ENCODE results near the gene HPCAL1.

DNA sequence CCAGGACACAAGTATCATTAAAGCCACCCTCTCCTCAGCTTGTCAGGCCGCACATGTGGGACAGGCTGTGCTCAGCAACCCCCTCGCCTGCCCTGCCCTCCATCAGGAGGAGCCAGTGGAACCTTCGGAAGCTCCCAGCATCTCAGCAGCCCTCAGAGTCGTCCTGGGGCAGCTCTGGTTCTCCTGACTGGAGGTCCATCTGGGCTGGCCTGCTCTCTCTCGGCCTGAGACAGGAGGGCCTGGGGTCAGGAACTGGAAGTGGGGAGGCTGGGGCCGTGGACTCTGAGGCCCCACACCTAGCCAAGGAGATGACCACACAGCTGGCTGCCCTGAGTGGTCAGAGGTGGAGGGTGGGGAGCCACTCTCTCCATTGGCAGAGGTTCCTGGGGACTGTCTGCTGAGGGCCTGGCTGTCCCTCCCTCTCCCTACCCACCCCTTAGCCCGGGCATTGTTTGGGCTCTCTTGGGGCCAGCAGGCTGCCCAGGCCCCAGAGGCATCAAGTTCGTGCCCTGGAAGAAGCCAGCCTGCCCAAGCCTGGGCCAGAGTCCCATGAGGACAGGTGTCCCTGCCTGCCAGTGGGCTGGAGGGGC lies 122.3 kb downstream of the HPCAL1 start:
- TF ChIP-seq MXI1 (conservative IDR thresholded peaks at IDR 0.05; ENCODE audit: poor library complexity, severe bottlenecking) (no peak), RAD21 (conservative IDR thresholded peaks at IDR 0.05) (no peak), POLR2AphosphoS5 (IDR thresholded peaks at IDR 0.05) (no peak), TAF1 (IDR thresholded peaks at IDR 0.05; ENCODE audit: low read depth) (no peak), EP300 (conservative IDR thresholded peaks at IDR 0.05; ENCODE audit: poor library complexity, severe bottlenecking) (no peak), EZH2 (IDR thresholded peaks at IDR 0.05; ENCODE audit: borderline replicate concordance, insufficient read depth, low read length, poor library complexity, severe bottlenecking) (no peak), SMC3 (conservative IDR thresholded peaks at IDR 0.05; ENCODE audit: poor library complexity) (no peak)
- TF ChIP-seq, protein P1, sequence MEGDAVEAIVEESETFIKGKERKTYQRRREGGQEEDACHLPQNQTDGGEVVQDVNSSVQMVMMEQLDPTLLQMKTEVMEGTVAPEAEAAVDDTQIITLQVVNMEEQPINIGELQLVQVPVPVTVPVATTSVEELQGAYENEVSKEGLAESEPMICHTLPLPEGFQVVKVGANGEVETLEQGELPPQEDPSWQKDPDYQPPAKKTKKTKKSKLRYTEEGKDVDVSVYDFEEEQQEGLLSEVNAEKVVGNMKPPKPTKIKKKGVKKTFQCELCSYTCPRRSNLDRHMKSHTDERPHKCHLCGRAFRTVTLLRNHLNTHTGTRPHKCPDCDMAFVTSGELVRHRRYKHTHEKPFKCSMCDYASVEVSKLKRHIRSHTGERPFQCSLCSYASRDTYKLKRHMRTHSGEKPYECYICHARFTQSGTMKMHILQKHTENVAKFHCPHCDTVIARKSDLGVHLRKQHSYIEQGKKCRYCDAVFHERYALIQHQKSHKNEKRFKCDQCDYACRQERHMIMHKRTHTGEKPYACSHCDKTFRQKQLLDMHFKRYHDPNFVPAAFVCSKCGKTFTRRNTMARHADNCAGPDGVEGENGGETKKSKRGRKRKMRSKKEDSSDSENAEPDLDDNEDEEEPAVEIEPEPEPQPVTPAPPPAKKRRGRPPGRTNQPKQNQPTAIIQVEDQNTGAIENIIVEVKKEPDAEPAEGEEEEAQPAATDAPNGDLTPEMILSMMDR (IDR thresholded peaks at IDR 0.05; ENCODE audit: poor library complexity, severe bottlenecking): no peak
- TF ChIP-seq, protein P2, sequence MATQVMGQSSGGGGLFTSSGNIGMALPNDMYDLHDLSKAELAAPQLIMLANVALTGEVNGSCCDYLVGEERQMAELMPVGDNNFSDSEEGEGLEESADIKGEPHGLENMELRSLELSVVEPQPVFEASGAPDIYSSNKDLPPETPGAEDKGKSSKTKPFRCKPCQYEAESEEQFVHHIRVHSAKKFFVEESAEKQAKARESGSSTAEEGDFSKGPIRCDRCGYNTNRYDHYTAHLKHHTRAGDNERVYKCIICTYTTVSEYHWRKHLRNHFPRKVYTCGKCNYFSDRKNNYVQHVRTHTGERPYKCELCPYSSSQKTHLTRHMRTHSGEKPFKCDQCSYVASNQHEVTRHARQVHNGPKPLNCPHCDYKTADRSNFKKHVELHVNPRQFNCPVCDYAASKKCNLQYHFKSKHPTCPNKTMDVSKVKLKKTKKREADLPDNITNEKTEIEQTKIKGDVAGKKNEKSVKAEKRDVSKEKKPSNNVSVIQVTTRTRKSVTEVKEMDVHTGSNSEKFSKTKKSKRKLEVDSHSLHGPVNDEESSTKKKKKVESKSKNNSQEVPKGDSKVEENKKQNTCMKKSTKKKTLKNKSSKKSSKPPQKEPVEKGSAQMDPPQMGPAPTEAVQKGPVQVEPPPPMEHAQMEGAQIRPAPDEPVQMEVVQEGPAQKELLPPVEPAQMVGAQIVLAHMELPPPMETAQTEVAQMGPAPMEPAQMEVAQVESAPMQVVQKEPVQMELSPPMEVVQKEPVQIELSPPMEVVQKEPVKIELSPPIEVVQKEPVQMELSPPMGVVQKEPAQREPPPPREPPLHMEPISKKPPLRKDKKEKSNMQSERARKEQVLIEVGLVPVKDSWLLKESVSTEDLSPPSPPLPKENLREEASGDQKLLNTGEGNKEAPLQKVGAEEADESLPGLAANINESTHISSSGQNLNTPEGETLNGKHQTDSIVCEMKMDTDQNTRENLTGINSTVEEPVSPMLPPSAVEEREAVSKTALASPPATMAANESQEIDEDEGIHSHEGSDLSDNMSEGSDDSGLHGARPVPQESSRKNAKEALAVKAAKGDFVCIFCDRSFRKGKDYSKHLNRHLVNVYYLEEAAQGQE (IDR thresholded peaks at IDR 0.05; ENCODE audit: borderline replicate concordance): no peak
